Fibroblast of lung (primary cell): ENCODE data around the gene LSM12. TPM values are rescaled to one million over a fixed set of nuclear protein-coding genes. Genes with fewer than 3 reads are reported as not detected.

ENCODE experiments used
- DNase-seq, 2 donors: peaks; one replicate each; pipeline versions ENCODE4 v3.0.0 to v3.0.0-alpha.2; 2010; ENCODE audit warnings: low read depth in 2 of 2
- H2AFZ ChIP-seq: 2 replicates; pipeline ENCODE4 v1.5.1; 2012; ENCODE audit warnings: low read length, control low read depth, inconsistent platforms
- H3K27ac ChIP-seq: 2 replicates; pipeline ENCODE4 v1.5.1; 2011; ENCODE audit warnings: low read length, control low read depth; ENCODE audit not compliant: insufficient read depth
- H3K27me3 ChIP-seq: 2 replicates; pipeline ENCODE4 v1.5.1; 2011; ENCODE audit warnings: mild to moderate bottlenecking, low read length; ENCODE audit not compliant: control insufficient read depth, insufficient read depth
- H3K36me3 ChIP-seq: 2 replicates; pipeline ENCODE4 v1.5.1; 2011; ENCODE audit warnings: low read length; ENCODE audit not compliant: control insufficient read depth, insufficient read depth
- H3K4me1 ChIP-seq: 2 replicates; pipeline ENCODE4 v1.5.1; 2011; ENCODE audit warnings: low read length; ENCODE audit not compliant: control insufficient read depth, insufficient read depth; ENCODE audit errors: extremely low read depth
- H3K4me2 ChIP-seq: 2 replicates; pipeline ENCODE4 v1.5.1; 2011; ENCODE audit warnings: low read length, control low read depth; ENCODE audit not compliant: insufficient read depth; ENCODE audit errors: extremely low read depth
- H3K4me3 ChIP-seq, 4 experiments: fragments of 200-600 bp in 1 of 4; sonication (generic) in 1 of 4; replicated peaks in 1 of 4; 2 replicates each; pipeline ENCODE4 v1.5.1; 2011 to 2016; ENCODE audit warnings: low read length in 4 of 4, low read depth in 3 of 4, mild to moderate bottlenecking in 3 of 4, control low read depth in 2 of 4, inconsistent platforms in 1 of 4, mixed read lengths in 1 of 4; ENCODE audit not compliant: insufficient read depth in 1 of 4; ENCODE audit errors: control extremely low read depth in 1 of 4
- H3K79me2 ChIP-seq: 2 replicates; pipeline ENCODE4 v1.5.1; 2012; ENCODE audit warnings: mild to moderate bottlenecking, low read length, inconsistent platforms; ENCODE audit not compliant: control insufficient read depth, insufficient read depth
- H3K9ac ChIP-seq: 2 replicates; pipeline ENCODE4 v1.5.1; 2011; ENCODE audit warnings: mild to moderate bottlenecking, low read length, control low read depth; ENCODE audit not compliant: insufficient read depth
- H3K9me3 ChIP-seq: 2 replicates; pipeline ENCODE4 v1.5.1; 2012; ENCODE audit warnings: low read depth, low read length; ENCODE audit not compliant: control insufficient read depth, insufficient read depth
- H4K20me1 ChIP-seq: 2 replicates; pipeline ENCODE4 v1.5.1; 2011; ENCODE audit warnings: low read length; ENCODE audit not compliant: control insufficient read depth, insufficient read depth; ENCODE audit errors: extremely low read depth
- EZH2 ChIP-seq: IDR thresholded peaks from 2 replicates; pipeline ENCODE4 v1.5.1; 2012; ENCODE audit warnings: low read length, control low read depth, mild to moderate bottlenecking; ENCODE audit errors: missing control alignments
- polyA plus RNA-seq, 2 donors: library from polyadenylated mRNA; depleted of rRNA in 1 of 2; stranded (reverse) in 1 of 2; unstranded in 1 of 2; fragments of >200 nt; gene quantifications; 2 replicates each; pipeline ENCODE4 v1.2.1, GENCODE V29; 2011 to 2012; ENCODE audit warnings: missing spikeins in 1 of 2
- total RNA-seq: library from RNA; depleted of rRNA; stranded (reverse); fragments of >200 nt; gene quantifications from 2 replicates; pipeline ENCODE4 v1.2.1, GENCODE V29; 2014
- TF ChIP-seq, protein P1 (sequence below), 2 donors: IDR thresholded peaks in 1 of 2; conservative IDR thresholded peaks in 1 of 2; 1 replicate in 1 of 2; 2 replicates in 1 of 2; pipeline ENCODE4 v1.5.1; 2011 to 2012; ENCODE audit warnings: low read length in 2 of 2, control low read depth in 1 of 2, inconsistent platforms in 1 of 2, low read depth in 1 of 2, mild to moderate bottlenecking in 1 of 2

Gene LSM12
- total and polyA plus RNA-seq, 2 donors (not counting 1 experiment from before 2014, with no cell fraction given) = 25.6 to 79.3 TPM

DNA sequence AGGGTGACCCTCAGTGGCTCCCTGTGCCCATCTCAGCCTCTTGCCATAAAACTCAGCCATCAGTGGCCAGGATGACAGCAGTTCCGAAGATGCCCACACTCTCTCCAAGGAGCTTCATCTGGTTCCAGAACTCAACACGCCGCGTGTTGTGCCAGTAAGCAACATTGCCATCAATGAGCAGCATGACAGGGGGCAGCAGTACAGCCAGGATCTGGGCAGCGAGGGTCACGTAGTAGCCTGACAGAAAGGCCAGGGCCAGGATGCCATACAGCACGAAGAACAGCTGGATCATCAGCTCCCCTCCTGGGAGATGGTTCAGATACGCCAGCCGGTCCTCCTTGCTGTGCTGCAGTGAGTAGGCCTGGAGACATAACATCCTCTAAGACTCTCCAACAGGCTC lies 54.6 kb downstream of the LSM12 start:
- H3K4me2 ChIP-seq = no peak overlapping the region
- H2AFZ ChIP-seq = no peak overlapping the region
- no peaks in the 10 kb centered on the region for H4K20me1 ChIP-seq
- DNase-seq = no peak
- H3K9me3 ChIP-seq = no peaks in the 10 kb centered on the region
- H3K27me3 ChIP-seq = no peaks in the 10 kb centered on the region
- peaks cover 2% of the 10 kb centered on the region for H3K79me2 ChIP-seq
- no peak for TF ChIP-seq EZH2
- TF ChIP-seq, protein P1, sequence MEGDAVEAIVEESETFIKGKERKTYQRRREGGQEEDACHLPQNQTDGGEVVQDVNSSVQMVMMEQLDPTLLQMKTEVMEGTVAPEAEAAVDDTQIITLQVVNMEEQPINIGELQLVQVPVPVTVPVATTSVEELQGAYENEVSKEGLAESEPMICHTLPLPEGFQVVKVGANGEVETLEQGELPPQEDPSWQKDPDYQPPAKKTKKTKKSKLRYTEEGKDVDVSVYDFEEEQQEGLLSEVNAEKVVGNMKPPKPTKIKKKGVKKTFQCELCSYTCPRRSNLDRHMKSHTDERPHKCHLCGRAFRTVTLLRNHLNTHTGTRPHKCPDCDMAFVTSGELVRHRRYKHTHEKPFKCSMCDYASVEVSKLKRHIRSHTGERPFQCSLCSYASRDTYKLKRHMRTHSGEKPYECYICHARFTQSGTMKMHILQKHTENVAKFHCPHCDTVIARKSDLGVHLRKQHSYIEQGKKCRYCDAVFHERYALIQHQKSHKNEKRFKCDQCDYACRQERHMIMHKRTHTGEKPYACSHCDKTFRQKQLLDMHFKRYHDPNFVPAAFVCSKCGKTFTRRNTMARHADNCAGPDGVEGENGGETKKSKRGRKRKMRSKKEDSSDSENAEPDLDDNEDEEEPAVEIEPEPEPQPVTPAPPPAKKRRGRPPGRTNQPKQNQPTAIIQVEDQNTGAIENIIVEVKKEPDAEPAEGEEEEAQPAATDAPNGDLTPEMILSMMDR (conservative IDR thresholded peaks at IDR 0.05 in 1 of 2, IDR thresholded peaks at IDR 0.05 in 1 of 2; ENCODE audit: low read depth in 1 of 2, low read length in 2 of 2) = no peak
- H3K4me1 ChIP-seq = peaks cover 17% of the 10 kb centered on the region
- H3K4me3 ChIP-seq = no peak overlapping the region
- no peak overlapping the region for H3K27ac ChIP-seq
- peaks cover 5% of the 10 kb centered on the region for H3K36me3 ChIP-seq
- no peak overlapping the region for H3K9ac ChIP-seq

DNA sequence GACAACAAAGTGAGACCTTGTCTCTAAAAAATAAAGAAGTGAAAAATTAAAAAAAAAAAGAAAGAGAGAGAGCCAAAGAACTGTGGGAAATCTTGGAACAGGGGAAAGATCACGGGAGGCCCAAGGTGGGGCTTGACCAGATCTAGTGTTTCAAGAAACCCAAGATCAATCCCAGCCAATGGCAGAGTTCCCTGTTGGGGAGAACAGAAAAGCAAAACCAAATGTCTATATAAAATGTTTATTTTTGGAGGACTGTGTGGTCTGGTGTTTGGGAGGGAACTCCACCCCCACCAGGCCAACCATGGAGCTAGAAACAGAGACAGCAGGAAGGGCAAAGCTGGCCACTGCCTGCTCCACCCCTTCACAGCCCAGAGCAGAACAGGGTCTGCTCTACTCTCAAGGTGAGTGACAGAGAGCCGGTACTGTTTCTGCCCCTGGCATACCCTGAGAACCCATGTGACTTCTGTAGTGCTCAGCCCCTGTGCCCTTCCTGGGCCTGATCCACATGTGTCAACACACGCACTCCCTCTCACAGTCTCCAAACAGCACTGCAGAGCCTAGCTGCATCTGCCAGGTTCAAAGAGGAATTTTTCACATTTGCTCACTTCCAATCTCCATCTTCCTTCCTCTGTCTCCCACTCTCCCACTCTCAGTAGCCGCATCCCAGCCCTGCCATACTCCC lies 55.4 kb downstream of the LSM12 start:
- peak; percentile 14 to 96 for DNase-seq
- H3K9me3 ChIP-seq = no peaks in the 10 kb centered on the region
- H2AFZ ChIP-seq = no peak overlapping the region
- H3K4me1 ChIP-seq = peaks cover 17% of the 10 kb centered on the region
- no peak overlapping the region for H3K4me3 ChIP-seq
- peaks cover 2% of the 10 kb centered on the region for H3K79me2 ChIP-seq
- no peak for TF ChIP-seq EZH2
- TF ChIP-seq, protein P1 (conservative IDR thresholded peaks at IDR 0.05 in 1 of 2, IDR thresholded peaks at IDR 0.05 in 1 of 2; ENCODE audit: low read depth in 1 of 2, low read length in 2 of 2) = no peak
- no peak overlapping the region for H3K9ac ChIP-seq
- no peaks in the 10 kb centered on the region for H3K27me3 ChIP-seq
- no peak overlapping the region for H3K27ac ChIP-seq
- peak overlapping the region; percentile 27 for H3K4me2 ChIP-seq
- no peaks in the 10 kb centered on the region for H4K20me1 ChIP-seq
- peaks cover 5% of the 10 kb centered on the region for H3K36me3 ChIP-seq

DNA sequence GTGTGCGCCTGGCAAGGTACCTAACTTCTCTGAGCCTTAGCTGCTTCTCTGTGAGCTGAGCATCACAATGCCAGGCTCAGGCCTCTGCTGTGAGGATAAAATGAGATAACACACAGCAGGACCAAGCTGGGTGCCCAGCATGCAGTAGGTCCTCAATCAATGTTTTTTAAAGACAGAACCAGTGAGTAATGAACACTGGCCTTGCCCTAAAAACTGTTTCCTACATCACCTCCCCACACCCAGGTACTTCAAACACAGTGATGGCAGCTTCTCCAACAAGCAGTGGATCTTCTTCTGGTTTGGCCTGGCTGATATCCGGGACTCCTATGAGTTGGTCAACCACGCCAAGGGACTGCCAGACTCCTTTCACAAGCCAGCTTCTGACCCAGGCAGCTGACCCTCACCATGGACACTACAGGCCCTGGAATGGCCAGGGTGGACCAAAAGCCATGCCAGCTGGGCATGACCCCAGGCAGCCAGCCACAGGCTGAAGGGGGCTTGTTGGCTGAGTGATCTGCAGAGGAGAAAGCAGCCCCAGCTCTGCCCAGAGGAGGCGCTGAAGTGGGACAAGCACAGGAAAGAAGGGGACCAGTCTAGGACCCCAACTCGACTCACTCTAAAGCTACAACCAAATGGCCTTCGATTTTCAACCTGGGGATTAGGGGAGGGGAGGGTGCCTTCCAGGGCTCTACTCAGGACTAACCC lies 58.1 kb downstream of the LSM12 start:
- H3K9ac ChIP-seq = no peak overlapping the region

More for the DNA sequence above, 58.1 kb downstream of the LSM12 start:
- no peak overlapping the region for H2AFZ ChIP-seq
- H3K36me3 ChIP-seq = peaks cover 5% of the 10 kb centered on the region
- no peak overlapping the region for H3K27ac ChIP-seq
- H3K4me1 ChIP-seq = peaks cover 13% of the 10 kb centered on the region
- peak overlapping the region; percentile 93 for H3K4me2 ChIP-seq
- no peaks in the 10 kb centered on the region for H3K79me2 ChIP-seq
- H3K4me3 ChIP-seq = peak overlapping the region in 2 of 4 experiments; percentile 67 to 79
- H3K9me3 ChIP-seq = no peaks in the 10 kb centered on the region
- TF ChIP-seq, protein P1 (conservative IDR thresholded peaks at IDR 0.05 in 1 of 2, IDR thresholded peaks at IDR 0.05 in 1 of 2; ENCODE audit: low read depth in 1 of 2, low read length in 2 of 2) = no peak
- TF ChIP-seq EZH2 = no peak
- no peak for DNase-seq
- H4K20me1 ChIP-seq = no peaks in the 10 kb centered on the region
- H3K27me3 ChIP-seq = no peaks in the 10 kb centered on the region
